Activated T-helper 1 cell treated with anti-CD3 and anti-CD28 coated beads, Interleukin-12 subunit alpha, Interleukin-12 subunit beta, Interleukin-2, Interleukin-4 antibody, amounts not matched to agents 30 ng/mL and 10 ng/mL and 1 ng/mL, durations not matched to agents 14 hours and 24 hours and 36 hours (primary cell): ENCODE measurements around the gene GCSAM. TPM values are rescaled to one million over a fixed set of nuclear protein-coding genes. Genes with fewer than 3 reads are reported as not detected.
A peak's percentile ranks its signal among the peaks of the same experiment; 100 is the strongest.
"Not testable (repeated sequence)": the region's sequence is repeated elsewhere in the genome, so short reads cannot be mapped to it uniquely, and the experiment has no call there.

ENCODE experiments used
- DNase-seq: peaks from one replicate; pipeline ENCODE4 v3.0.0; 2021; ENCODE audit warnings: low spot score
- H3K27ac Mint-ChIP-seq: one replicate; pipeline ENCODE4 v1.8.0; 2021; ENCODE audit warnings: mild to moderate bottlenecking, mixed read lengths
- H3K27me3 Mint-ChIP-seq: one replicate; pipeline ENCODE4 v1.8.0; 2022; ENCODE audit warnings: mild to moderate bottlenecking, moderate library complexity, mixed read lengths; ENCODE audit not compliant: insufficient read depth
- H3K36me3 Mint-ChIP-seq: one replicate; pipeline ENCODE4 v1.8.0; 2021; ENCODE audit warnings: low read depth, mixed read lengths
- H3K4me1 Mint-ChIP-seq: one replicate; pipeline ENCODE4 v1.8.0; 2021; ENCODE audit warnings: low read depth, mixed read lengths
- H3K4me3 Mint-ChIP-seq: one replicate; pipeline ENCODE4 v1.8.0; 2021; ENCODE audit warnings: mild to moderate bottlenecking, moderate library complexity, mixed read lengths
- H3K9me3 Mint-ChIP-seq: one replicate; pipeline ENCODE4 v1.8.0; 2021; ENCODE audit warnings: mixed read lengths
- intact Hi-C: fragments of 100-400 bp; cut with micrococcal nuclease; formaldehyde crosslinking; loops from one replicate; pipeline ENCODE4 v1.15.1; 2024
- total RNA-seq: library from RNA; stranded (reverse); gene quantifications from 2 replicates; pipeline ENCODE4 v1.2.3, GENCODE V29; 2022

GCSAM gene
- total RNA-seq, 1 donor from 2014 or later = 2.8 TPM

DNA sequence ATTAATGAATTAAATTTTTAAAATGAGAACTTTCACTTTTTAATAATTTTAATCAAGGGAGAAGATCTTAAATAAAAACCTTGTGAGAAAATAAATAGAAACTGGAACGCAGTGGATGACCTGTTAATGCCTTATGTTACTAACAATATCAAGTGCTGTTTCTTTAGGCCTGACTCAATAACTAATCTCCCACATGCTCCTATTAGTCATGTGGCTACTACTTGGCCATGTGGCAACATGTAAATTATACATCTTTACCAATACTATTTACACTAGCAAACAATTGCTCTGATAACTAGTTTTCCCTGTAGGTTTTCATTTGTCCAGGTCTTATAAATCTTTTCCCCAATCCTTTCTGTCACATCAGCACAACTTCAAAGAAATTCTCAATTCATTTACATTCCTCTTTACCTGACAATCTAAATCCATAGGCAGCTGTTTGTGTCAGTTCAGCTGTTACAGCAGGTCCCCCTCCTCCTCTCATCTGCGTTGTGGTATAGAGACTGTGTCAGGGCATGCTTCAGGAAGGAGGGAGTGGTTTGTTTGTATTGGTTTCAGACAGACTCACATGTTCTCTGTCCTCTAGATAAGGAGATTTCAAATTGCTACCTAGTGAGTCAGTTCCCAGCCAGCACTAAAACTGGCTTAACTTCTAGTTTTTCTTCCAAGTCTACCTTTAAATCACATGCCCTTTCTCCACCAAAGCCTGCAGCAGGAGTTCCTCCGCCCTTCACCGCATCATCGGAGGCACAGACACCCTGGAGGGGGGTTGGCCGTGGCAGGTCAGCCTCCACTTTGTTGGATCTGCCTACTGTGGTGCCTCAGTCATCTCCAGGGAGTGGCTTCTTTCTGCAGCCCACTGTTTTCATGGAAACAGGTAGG is 58.2 kb downstream of the GCSAM start:
- Mint-ChIP-seq H3K9me3 (peaks cover 12% of the 10 kb centered on the region), H3K36me3 (peaks cover 7% of the 10 kb centered on the region), H3K4me1 (peaks cover 49% of the 10 kb centered on the region), H3K27ac (peak overlapping the region; percentile 68), H3K4me3 (peak overlapping the region; percentile 61), H3K27me3 (peaks cover 2% of the 10 kb centered on the region)
- DNase-seq = peak; percentile 33
- intact Hi-C loops = loop anchor here (2.0 kb wide), 2 partner anchors 18 to 60 kb away; no protein-coding TSS in a partner anchor

GRCh38 chr3:112074006-112074405 is 59.0 kb downstream of the GCSAM start:
- Mint-ChIP-seq H3K9me3 (peaks cover 16% of the 10 kb centered on the region), H3K4me1 (peaks cover 49% of the 10 kb centered on the region), H3K27me3 (peaks cover 6% of the 10 kb centered on the region), H3K27ac (no peak overlapping the region), H3K36me3 (peaks cover 12% of the 10 kb centered on the region), H3K4me3 (no peak overlapping the region)
- intact Hi-C loops = loop anchor here (2.0 kb wide), 2 partner anchors 17 to 61 kb away; no protein-coding TSS in a partner anchor
- DNase-seq = no peak

GRCh38 chr3:112072387-112073060 is 60.5 kb downstream of the GCSAM start:
- Mint-ChIP-seq H3K4me1 (peaks cover 41% of the 10 kb centered on the region), H3K27ac (peak overlapping the region; percentile 59), H3K36me3 (peaks cover 15% of the 10 kb centered on the region), H3K9me3 (peaks cover 18% of the 10 kb centered on the region), H3K4me3 (peak overlapping the region; percentile 73)
- intact Hi-C loops = loop anchor here (1.0 kb wide), 1 partner anchor 14 kb away; the partner anchor contains the start of gene C3orf52
- not testable (repeated sequence) for H3K27me3 Mint-ChIP-seq
- DNase-seq = peak; percentile 71

Other genes with a start within 250 kb of the GCSAM start
- gene ABHD10, start 154.2 kb downstream of the GCSAM start, total RNA-seq = 37.7 and 42.9 TPM in 2 replicates
- gene TAGLN3, start 134.3 kb downstream of the GCSAM start, total RNA-seq = 0.78 and 1.1 TPM in 2 replicates
- not detected in 2 replicates for gene TMPRSS7, start 98.5 kb downstream of the GCSAM start, total RNA-seq
- 12.4 and 12.8 TPM in 2 replicates for gene C3orf52, start 46.9 kb downstream of the GCSAM start, total RNA-seq
- not detected in 2 replicates for gene SLC9C1, start 161.0 kb upstream of the GCSAM start, total RNA-seq
- gene CD200, start 199.9 kb upstream of the GCSAM start, total RNA-seq = 141 TPM in 2 replicates